ENCODE data around the gene ADCY3. TPM values are rescaled to one million over a fixed set of nuclear protein-coding genes. Genes with fewer than 3 reads are reported as not detected.

The ADCY3 gene
- total and polyA plus RNA-seq, 10 of the 15 experiments (the other 5 are each of a cell fraction or from before 2014, with no cell fraction given), result 2.8 to 102 (median 50.4) TPM

- in situ Hi-C loops (cut with MboI), result no loop called here
- WGBS (ENCODE audit: insufficient coverage, insufficient replicate concordance, low lambda C conversion rate, missing lambda C conversion rate), result 96% methylated on average over 9 of the region's 9 CpGs
These were observed 6.1 kb downstream of the ADCY3 start for GRCh38 chr2:24913911-24914310.

More at GRCh38 chr2:24913911-24914310, 6.1 kb downstream of the ADCY3 start:
- Histone ChIP-seq H3K9ac (ENCODE audit: control insufficient read depth, insufficient read depth, low read length) (no peak overlapping the region), H3K4me1 (ENCODE audit: control insufficient read depth, insufficient read depth, low read length) (peaks cover 21% of the 10 kb centered on the region), H3K4me2 (ENCODE audit: control insufficient read depth, insufficient read depth) (no peak overlapping the region), H3K27me3 (replicated peaks in 1 of 2; ENCODE audit: control insufficient read depth in 2 of 2, insufficient read depth in 2 of 2, low read length in 1 of 2) (no peaks in the 10 kb centered on the region), H3K36me3 (ENCODE audit: control insufficient read depth in 2 of 2, insufficient read depth in 2 of 2, low read length in 1 of 2) (peaks cover 1 to 6% of the 10 kb centered on the region in 2 experiments; a peak in 3 of 4 replicates), H3K79me2 (ENCODE audit: control insufficient read depth, insufficient read depth, low read length) (peaks cover 39% of the 10 kb centered on the region), H3K9me3 (replicated peaks; ENCODE audit: control insufficient read depth, insufficient read depth, low read length) (peaks cover 4% of the 10 kb centered on the region; the same call in 2 of the 3 replicates), H2AFZ (ENCODE audit: control insufficient read depth, low read depth, low read length) (no peak overlapping the region), H3K4me3 (no peak overlapping the region), H3K27ac (ENCODE audit: control insufficient read depth, insufficient read depth) (no peak overlapping the region), H4K20me1 (ENCODE audit: control insufficient read depth, insufficient read depth) (peaks cover 7% of the 10 kb centered on the region; the same call in 1 of the 2 replicates)
- intact Hi-C loops (cut with micrococcal nuclease; ENCODE audit: unreplicated experiment), result no loop called here
- DNase-seq (ENCODE audit: low read depth, low spot score) (no peak), ATAC-seq (no peak), FAIRE-seq (no peak)
- no peak for TF ChIP-seq SREBF2 (IDR thresholded peaks at IDR 0.05; ENCODE audit: low read length)
- no peak for TF ChIP-seq KAT2A (conservative IDR thresholded peaks at IDR 0.05; ENCODE audit: control insufficient read depth, low read depth, low read length)
- TF ChIP-seq CEBPB (IDR thresholded peaks at IDR 0.05; ENCODE audit: borderline replicate concordance in 1 of 2, low read depth in 2 of 2, low read length in 2 of 2), result no peak
- no peak for TF ChIP-seq GATAD2B (conservative IDR thresholded peaks at IDR 0.05; ENCODE audit: low read depth)
- TF ChIP-seq, protein P1, sequence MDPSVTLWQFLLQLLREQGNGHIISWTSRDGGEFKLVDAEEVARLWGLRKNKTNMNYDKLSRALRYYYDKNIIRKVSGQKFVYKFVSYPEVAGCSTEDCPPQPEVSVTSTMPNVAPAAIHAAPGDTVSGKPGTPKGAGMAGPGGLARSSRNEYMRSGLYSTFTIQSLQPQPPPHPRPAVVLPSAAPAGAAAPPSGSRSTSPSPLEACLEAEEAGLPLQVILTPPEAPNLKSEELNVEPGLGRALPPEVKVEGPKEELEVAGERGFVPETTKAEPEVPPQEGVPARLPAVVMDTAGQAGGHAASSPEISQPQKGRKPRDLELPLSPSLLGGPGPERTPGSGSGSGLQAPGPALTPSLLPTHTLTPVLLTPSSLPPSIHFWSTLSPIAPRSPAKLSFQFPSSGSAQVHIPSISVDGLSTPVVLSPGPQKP (IDR thresholded peaks at IDR 0.05; ENCODE audit: low read depth, low read length), result no peak
- no peak for TF ChIP-seq TBL1XR1 (IDR thresholded peaks at IDR 0.05; ENCODE audit: low read depth, low read length)
- TF ChIP-seq BCL11A (IDR thresholded peaks at IDR 0.05; ENCODE audit: low read depth, low read length), result no peak
- TF ChIP-seq, protein P2, sequence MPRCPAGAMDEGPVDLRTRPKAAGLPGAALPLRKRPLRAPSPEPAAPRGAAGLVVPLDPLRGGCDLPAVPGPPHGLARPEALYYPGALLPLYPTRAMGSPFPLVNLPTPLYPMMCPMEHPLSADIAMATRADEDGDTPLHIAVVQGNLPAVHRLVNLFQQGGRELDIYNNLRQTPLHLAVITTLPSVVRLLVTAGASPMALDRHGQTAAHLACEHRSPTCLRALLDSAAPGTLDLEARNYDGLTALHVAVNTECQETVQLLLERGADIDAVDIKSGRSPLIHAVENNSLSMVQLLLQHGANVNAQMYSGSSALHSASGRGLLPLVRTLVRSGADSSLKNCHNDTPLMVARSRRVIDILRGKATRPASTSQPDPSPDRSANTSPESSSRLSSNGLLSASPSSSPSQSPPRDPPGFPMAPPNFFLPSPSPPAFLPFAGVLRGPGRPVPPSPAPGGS (IDR thresholded peaks at IDR 0.05; ENCODE audit: borderline replicate concordance, insufficient read depth, low read depth, low read length, poor library complexity, severe bottlenecking), result no peak
- no peak for TF ChIP-seq NKRF (conservative IDR thresholded peaks at IDR 0.05)
- no peak for TF ChIP-seq ATF3 (IDR thresholded peaks at IDR 0.05; ENCODE audit: borderline replicate concordance, extremely low read depth, low read depth, low read length)
- no peak for TF ChIP-seq POLR2AphosphoS2 (IDR thresholded peaks at IDR 0.05; ENCODE audit: low read depth, low read length)
- TF ChIP-seq, protein P3, sequence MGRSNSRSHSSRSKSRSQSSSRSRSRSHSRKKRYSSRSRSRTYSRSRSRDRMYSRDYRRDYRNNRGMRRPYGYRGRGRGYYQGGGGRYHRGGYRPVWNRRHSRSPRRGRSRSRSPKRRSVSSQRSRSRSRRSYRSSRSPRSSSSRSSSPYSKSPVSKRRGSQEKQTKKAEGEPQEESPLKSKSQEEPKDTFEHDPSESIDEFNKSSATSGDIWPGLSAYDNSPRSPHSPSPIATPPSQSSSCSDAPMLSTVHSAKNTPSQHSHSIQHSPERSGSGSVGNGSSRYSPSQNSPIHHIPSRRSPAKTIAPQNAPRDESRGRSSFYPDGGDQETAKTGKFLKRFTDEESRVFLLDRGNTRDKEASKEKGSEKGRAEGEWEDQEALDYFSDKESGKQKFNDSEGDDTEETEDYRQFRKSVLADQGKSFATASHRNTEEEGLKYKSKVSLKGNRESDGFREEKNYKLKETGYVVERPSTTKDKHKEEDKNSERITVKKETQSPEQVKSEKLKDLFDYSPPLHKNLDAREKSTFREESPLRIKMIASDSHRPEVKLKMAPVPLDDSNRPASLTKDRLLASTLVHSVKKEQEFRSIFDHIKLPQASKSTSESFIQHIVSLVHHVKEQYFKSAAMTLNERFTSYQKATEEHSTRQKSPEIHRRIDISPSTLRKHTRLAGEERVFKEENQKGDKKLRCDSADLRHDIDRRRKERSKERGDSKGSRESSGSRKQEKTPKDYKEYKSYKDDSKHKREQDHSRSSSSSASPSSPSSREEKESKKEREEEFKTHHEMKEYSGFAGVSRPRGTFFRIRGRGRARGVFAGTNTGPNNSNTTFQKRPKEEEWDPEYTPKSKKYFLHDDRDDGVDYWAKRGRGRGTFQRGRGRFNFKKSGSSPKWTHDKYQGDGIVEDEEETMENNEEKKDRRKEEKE (IDR thresholded peaks at IDR 0.05), result no peak
- TF ChIP-seq SMAD5 (IDR thresholded peaks at IDR 0.05; ENCODE audit: low read depth), result no peak
- TF ChIP-seq, protein P4, sequence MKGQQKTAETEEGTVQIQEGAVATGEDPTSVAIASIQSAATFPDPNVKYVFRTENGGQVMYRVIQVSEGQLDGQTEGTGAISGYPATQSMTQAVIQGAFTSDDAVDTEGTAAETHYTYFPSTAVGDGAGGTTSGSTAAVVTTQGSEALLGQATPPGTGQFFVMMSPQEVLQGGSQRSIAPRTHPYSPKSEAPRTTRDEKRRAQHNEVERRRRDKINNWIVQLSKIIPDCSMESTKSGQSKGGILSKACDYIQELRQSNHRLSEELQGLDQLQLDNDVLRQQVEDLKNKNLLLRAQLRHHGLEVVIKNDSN (IDR thresholded peaks at IDR 0.05; ENCODE audit: borderline replicate concordance, extremely low read length, insufficient read depth, low read depth, low read length), result no peak
- POLR2A ChIA-PET, result no interaction called here
- BruUV-seq (replicated peaks), result no TSS peak
- RAD21 ChIA-PET (ENCODE audit: unreplicated experiment), result no interaction called here
- SMC1A ChIA-PET (ENCODE audit: uncharacterized antibody, unreplicated experiment), result no interaction called here
- CTCF ChIA-PET, result no interaction called here
